Pancreas (tissue), 10 donors: Measurements from ENCODE around the gene SMIM35. TPM values are rescaled to one million over a fixed set of nuclear protein-coding genes. Genes with fewer than 3 reads are reported as not detected.

Source experiments
- ATAC-seq, 4 donors: fragments of 200-7000 bp; cut with Tn5 transposase; one replicate each; pipeline versions ENCODE4 v1.8.0 to v1.9.1; 2020; ENCODE audit warnings: mild to moderate bottlenecking in 4 of 4, moderate library complexity in 4 of 4
- DNase-seq, 6 donors: peaks; one replicate each; pipeline ENCODE4 v3.0.0-alpha.2; 2020
- FAIRE-seq: peaks from 2 replicates; lab custom pipeline; 2012; peaks lifted over from hg19 to GRCh38; lab: Jason Lieb, UNC
- H3K27ac ChIP-seq, 4 donors: fragments of 200-600 bp; sonication (generic); 1 replicate in 3 of 4; 2 replicates in 1 of 4; pipeline versions ENCODE4 v1.5.0 to v1.8.0; 2020
- H3K27me3 ChIP-seq, 4 donors: fragments of 200-600 bp; one replicate each; pipeline ENCODE4 v1.8.0; 2021
- H3K36me3 ChIP-seq, 3 donors: fragments of 200-600 bp; sonication (generic) in 1 of 3; one replicate each; pipeline versions ENCODE4 v1.5.0 to v1.8.0; 2020 to 2021
- H3K4me1 ChIP-seq, 3 donors: fragments of 200-600 bp; one replicate each; pipeline ENCODE4 v1.8.0; 2021
- H3K4me3 ChIP-seq, 4 donors: fragments of 200-600 bp; sonication (generic) in 2 of 4; one replicate each; pipeline versions ENCODE4 v1.5.0 to v1.8.0; 2020 to 2021
- H3K9me3 ChIP-seq, 4 donors: fragments of 200-600 bp; one replicate each; pipeline ENCODE4 v1.8.0; 2021
- CTCF ChIP-seq, 4 donors: fragments of 200-600 bp; sonication (generic) in 3 of 4; IDR thresholded peaks; one replicate each; pipeline versions ENCODE4 v1.5.0 to v1.8.0; 2021; ENCODE audit warnings: antibody characterized with exemption in 4 of 4
- WGBS, 2 donors: extraction: QIAGEN DNeasy Blood & Tissue Kit; methylation state at CpG; one replicate each; pipeline ENCODE4 v1.1.7; 2013; 5-methylcytosine and 5-hydroxymethylcytosine counted together
- intact Hi-C, 3 donors: fragments of 100-400 bp; cut with DNase I; formaldehyde crosslinking; loops; one replicate each; pipeline versions ENCODE4 v1.11.1 to v1.14.2; 2022
- polyA plus RNA-seq, 2 donors: library from polyadenylated mRNA; stranded (reverse); fragments of 200-250 nt; gene quantifications; one replicate each; pipeline ENCODE4 v1.2.3, GENCODE V29; 2013
- total RNA-seq, 6 donors: library from RNA; stranded (reverse); fragmentation: NEBNext Ultra II Directional in 4 of 6; extraction: Animal tissue kit (Norgen Biotek cat#: 25700) in 4 of 6; gene quantifications; one replicate each; pipeline versions ENCODE4 v1.2.1 to v1.2.4, GENCODE V29; 2021 to 2023
- donor health status: healthy with polysubstance abuse.
- donor health status: DM: no; HTN: no; CAD: no; lungs with moderate emphysema.
- donor health status: DM: no; HTN: no; CAD: no.
- donor health status: control.
- donor health status: control.
- donor health status: Bipolar disorder and iron deficiency.
- donor health status: DM: yes; HTN: yes; CAD: no.
- donor health status: DM: no; HTN: no; CAD: no.
- donor health status: DM: no; HTN: no; CAD: no.
- donor health status: DM: yes; HTN: yes; CAD: no.

The SMIM35 gene
- total and polyA plus RNA-seq, 8 donors: 0.02 TPM; not detected in 7

GRCh38 chr11:117970400-117971024 lies 116.3 kb downstream of the SMIM35 start:
- 83 to 85% methylated on average over 4 of the region's 4 CpGs for WGBS, 2 donors
- DNase-seq (no peak), ATAC-seq (peak in 3 of 4 donors; percentile 72 to 83 (median 80)), FAIRE-seq (no peak)
- no peaks in the 10 kb centered on the region for H3K36me3 ChIP-seq
- no peak overlapping the region for H3K4me3 ChIP-seq
- H3K4me1 ChIP-seq: peaks cover 0 to 5% (median 0%) of the 10 kb centered on the region in 3 donors
- H3K27me3 ChIP-seq: no peaks in the 10 kb centered on the region
- no peak overlapping the region for H3K27ac ChIP-seq
- TF ChIP-seq CTCF (IDR thresholded peaks at IDR 0.05): no peak
- intact Hi-C loops: no loop called here
- H3K9me3 ChIP-seq: no peaks in the 10 kb centered on the region

- Histone ChIP-seq H3K4me1 (peaks cover 0 to 5% (median 0%) of the 10 kb centered on the region in 3 donors), H3K4me3 (no peak overlapping the region), H3K27ac (no peak overlapping the region), H3K27me3 (no peaks in the 10 kb centered on the region), H3K9me3 (no peaks in the 10 kb centered on the region), H3K36me3 (no peaks in the 10 kb centered on the region)
- DNase-seq (no peak), FAIRE-seq (no peak), ATAC-seq (no peak)
- WGBS, 2 donors: 89 to 94% methylated on average over 5 of the region's 5 CpGs
- intact Hi-C loops: no loop called here
- no peak for TF ChIP-seq CTCF (IDR thresholded peaks at IDR 0.05)
These were observed 117.4 kb downstream of the SMIM35 start for GRCh38 chr11:117969160-117969991.

- intact Hi-C loops: no loop called here
- TF ChIP-seq CTCF (IDR thresholded peaks at IDR 0.05): no peak
- no peak for ATAC-seq
These were observed 119.9 kb downstream of the SMIM35 start for GRCh38 chr11:117966908-117967307.

GRCh38 chr11:117962826-117963225 lies 123.9 kb downstream of the SMIM35 start:
- no peak for FAIRE-seq
- no peaks in the 10 kb centered on the region for H3K36me3 ChIP-seq
- intact Hi-C loops: no loop called here
- no peaks in the 10 kb centered on the region for H3K27me3 ChIP-seq
- WGBS, 2 donors: 82 to 87% methylated on average over 3 of the region's 3 CpGs
- no peaks in the 10 kb centered on the region for H3K9me3 ChIP-seq
- no peak for ATAC-seq
- no peaks in the 10 kb centered on the region for H3K4me1 ChIP-seq
- no peak overlapping the region for H3K4me3 ChIP-seq
- no peak overlapping the region for H3K27ac ChIP-seq
- no peak for DNase-seq
- TF ChIP-seq CTCF (IDR thresholded peaks at IDR 0.05): no peak

More at GRCh38 chr11:117966908-117967307, 119.9 kb downstream of the SMIM35 start:
- Histone ChIP-seq H3K36me3 (no peaks in the 10 kb centered on the region), H3K27ac (no peak overlapping the region), H3K4me3 (no peak overlapping the region), H3K4me1 (no peaks in the 10 kb centered on the region), H3K9me3 (no peaks in the 10 kb centered on the region), H3K27me3 (no peaks in the 10 kb centered on the region)
- 71 to 81% methylated on average over 8 of the region's 8 CpGs for whole genome bisulfite sequencing, 2 donors
- DNase-seq: no peak
- no peak for FAIRE-seq
